Stimulated activated CD8-positive, alpha-beta memory T cell treated with anti-CD3 and anti-CD28 coated beads, Interleukin-15, amount 100 ng/mL, for 4 hours (primary cell): ENCODE data around the gene FLOT2.
"Not testable (repeated sequence)": the region's sequence is repeated elsewhere in the genome, so short reads cannot be mapped to it uniquely, and the experiment has no call there.

ENCODE experiments used
- DNase-seq, 2 donors: peaks; one replicate each; pipeline ENCODE4 v3.0.0-alpha.2; 2020; ENCODE audit warnings: low read depth in 2 of 2

The FLOT2 gene

GRCh38 chr17:28916302-28916934, 18.9 kb upstream of the FLOT2 start:
- DNase-seq: no peak

GRCh38 chr17:28912938-28913333, 15.4 kb upstream of the FLOT2 start:
- DNase-seq: no peak

GRCh38 chr17:28912281-28912937, 14.9 kb upstream of the FLOT2 start:
- no peak for DNase-seq

- no peak for DNase-seq
Measured at GRCh38 chr17:28911411-28912045, 14.0 kb upstream of the FLOT2 start.

- no peak for DNase-seq
Measured at GRCh38 chr17:28910534-28910933, 13.0 kb upstream of the FLOT2 start.

GRCh38 chr17:28908640-28909167, 11.2 kb upstream of the FLOT2 start:
- no peak for DNase-seq

GRCh38 chr17:28907709-28908475, 10.4 kb upstream of the FLOT2 start:
- no peak for DNase-seq

GRCh38 chr17:28906706-28907438, 9.3 kb upstream of the FLOT2 start:
- DNase-seq: no peak

GRCh38 chr17:28906276-28906675, 8.7 kb upstream of the FLOT2 start:
- no peak for DNase-seq

GRCh38 chr17:28904800-28905199, 7.3 kb upstream of the FLOT2 start:
- no peak for DNase-seq

GRCh38 chr17:28903546-28903841, 6.0 kb upstream of the FLOT2 start:
- DNase-seq: not testable (repeated sequence)

GRCh38 chr17:28902819-28903545, 5.4 kb upstream of the FLOT2 start, which contains the start of gene DHRS13:
Gene DHRS13, minus strand, starts transcription at chr17:28903079. Its CDS starts 135 bp downstream, at chr17:28902944.
- DNase-seq: peak; percentile 83 to 84

- DNase-seq: no peak
Measured at GRCh38 chr17:28901866-28902818, 4.6 kb upstream of the FLOT2 start.

GRCh38 chr17:28900986-28901726, 3.6 kb upstream of the FLOT2 start:
- no peak for DNase-seq

GRCh38 chr17:28899212-28899815, 1.8 kb upstream of the FLOT2 start:
- DNase-seq: no peak

- no peak for DNase-seq
Measured at GRCh38 chr17:28898527-28898955, 1.0 kb upstream of the FLOT2 start.

- DNase-seq: no peak
Measured at GRCh38 chr17:28897769-28898526, 415 bp upstream of the FLOT2 start.

- DNase-seq: no peak
Measured at GRCh38 chr17:28896491-28896883, 1.0 kb downstream of the FLOT2 start.
